Measurements from ENCODE around the gene SMARCA4.

DNA sequence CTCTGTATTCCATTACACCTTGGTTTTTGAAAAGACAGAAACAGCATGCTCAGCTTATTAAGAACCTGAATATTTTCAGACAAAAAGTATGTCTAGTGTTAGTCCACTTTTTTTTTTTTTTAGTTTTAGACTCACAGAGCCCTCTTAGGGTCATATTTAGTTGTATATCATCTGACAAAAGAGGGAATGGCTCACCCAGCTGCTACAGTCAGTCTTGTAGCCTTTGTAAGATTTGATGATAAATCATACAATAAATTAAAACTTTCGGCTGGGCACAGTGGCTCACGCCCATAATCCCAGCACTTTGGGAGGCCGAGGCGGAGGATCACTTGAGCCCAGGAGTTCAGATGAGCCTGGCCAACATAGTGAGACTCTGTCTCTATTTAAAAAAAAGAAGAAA lies 84.7 kb downstream of the SMARCA4 start:
- TF ChIP-seq POLR2AphosphoS5 (IDR thresholded peaks at IDR 0.05) = no peak
- TF ChIP-seq, protein P1, sequence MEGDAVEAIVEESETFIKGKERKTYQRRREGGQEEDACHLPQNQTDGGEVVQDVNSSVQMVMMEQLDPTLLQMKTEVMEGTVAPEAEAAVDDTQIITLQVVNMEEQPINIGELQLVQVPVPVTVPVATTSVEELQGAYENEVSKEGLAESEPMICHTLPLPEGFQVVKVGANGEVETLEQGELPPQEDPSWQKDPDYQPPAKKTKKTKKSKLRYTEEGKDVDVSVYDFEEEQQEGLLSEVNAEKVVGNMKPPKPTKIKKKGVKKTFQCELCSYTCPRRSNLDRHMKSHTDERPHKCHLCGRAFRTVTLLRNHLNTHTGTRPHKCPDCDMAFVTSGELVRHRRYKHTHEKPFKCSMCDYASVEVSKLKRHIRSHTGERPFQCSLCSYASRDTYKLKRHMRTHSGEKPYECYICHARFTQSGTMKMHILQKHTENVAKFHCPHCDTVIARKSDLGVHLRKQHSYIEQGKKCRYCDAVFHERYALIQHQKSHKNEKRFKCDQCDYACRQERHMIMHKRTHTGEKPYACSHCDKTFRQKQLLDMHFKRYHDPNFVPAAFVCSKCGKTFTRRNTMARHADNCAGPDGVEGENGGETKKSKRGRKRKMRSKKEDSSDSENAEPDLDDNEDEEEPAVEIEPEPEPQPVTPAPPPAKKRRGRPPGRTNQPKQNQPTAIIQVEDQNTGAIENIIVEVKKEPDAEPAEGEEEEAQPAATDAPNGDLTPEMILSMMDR (IDR thresholded peaks at IDR 0.05) = no peak
